ENCODE results near the gene CLCF1.
"Not testable (repeated sequence)": the region's sequence is repeated elsewhere in the genome, so short reads cannot be mapped to it uniquely, and the experiment has no call there.

The CLCF1 gene

GRCh38 chr11:67408437-67409200, 35.2 kb upstream of the CLCF1 start:
- peak; percentile 63 for DNase-seq

GRCh38 chr11:67407688-67408163, 34.3 kb upstream of the CLCF1 start:
- DNase-seq, result no peak

- no peak for DNase-seq
Observed at GRCh38 chr11:67406969-67407687, 33.7 kb upstream of the CLCF1 start.

DNA sequence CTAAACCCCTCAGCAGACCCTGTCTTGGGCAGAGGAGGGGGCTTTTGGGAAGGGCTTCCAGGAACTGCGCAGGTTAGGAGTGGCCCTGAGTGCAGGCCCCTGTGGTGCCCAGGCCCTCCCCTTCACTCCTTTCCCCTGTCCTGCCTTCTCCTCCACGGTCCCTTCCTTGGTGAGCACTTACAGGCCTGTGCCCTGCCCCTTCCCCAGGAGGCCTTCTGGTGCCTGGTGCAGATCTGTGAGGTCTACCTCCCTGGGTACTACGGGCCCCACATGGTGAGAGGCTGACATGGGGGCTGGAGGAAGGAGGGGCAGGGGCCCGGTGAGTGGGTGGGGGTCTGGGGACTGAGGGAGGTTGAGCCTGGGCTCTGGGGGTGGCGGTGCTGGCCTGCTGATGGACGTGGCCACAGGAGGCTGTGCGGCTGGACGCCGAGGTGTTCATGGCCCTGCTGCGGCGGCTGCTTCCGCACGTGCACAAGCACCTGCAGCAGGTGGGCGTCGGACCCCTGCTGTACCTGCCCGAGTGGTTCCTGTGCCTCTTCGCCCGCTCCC, 33.1 kb upstream of the CLCF1 start:
- DNase-seq, result no peak

GRCh38 chr11:67405688-67406339, 32.4 kb upstream of the CLCF1 start:
- DNase-seq, result no peak

GRCh38 chr11:67405196-67405567, 31.8 kb upstream of the CLCF1 start:
- DNase-seq, result no peak

DNA sequence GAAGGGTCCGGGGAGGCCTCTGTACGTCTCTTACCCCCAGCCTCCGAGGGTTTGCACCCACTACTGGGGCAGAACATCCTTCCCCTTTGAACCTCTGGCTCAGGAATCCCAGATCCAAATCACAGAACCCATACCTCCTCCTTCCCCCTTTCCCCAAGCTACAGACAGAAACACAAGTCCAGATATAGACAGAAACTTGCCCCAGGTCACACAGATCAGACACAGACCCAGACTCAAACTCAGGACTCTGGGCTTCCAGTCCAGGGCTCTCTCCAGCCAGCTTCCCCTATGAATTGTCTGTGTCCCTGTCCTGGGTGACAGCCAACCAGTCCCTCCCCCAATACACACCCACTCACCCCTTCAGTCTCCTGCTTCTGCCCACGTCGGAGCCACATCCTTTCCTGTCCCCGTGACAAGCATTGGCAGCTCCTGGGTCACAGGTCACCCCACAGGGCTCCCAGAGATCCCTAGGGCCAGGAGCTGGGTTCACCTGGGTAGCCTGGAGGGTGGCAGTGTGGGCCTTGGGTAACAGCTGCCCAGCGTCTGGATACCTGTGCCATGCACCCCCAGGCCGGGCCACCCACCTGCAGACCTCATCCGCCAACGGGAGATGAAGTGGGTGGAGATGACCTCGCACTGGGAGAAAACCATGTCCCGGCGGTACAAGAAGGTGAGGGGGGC, 31.3 kb upstream of the CLCF1 start:
- DNase-seq, result no peak

DNA sequence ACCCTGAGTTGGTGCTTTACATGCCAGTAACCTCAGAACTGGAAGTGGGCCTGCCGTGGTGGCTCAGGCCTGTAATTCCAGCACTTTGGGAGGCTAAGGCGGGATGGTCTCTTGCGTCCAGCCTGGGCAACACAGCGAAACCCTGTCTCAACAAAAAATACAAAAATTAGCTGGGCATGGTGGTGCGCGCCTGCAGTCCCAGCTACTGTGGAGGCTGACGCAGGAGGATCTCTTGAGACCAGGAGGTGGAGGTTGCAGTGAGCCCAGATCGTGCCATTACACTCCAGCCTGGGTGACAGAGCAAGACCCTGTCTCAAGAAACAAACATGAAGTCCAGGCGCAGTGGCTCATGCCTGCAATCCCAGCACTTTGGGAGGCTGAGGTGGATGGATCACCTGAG, 29.7 kb upstream of the CLCF1 start:
- not testable (repeated sequence) for DNase-seq

GRCh38 chr11:67402192-67402839, 28.9 kb upstream of the CLCF1 start:
- not testable (repeated sequence) for DNase-seq

GRCh38 chr11:67401495-67402191, 28.2 kb upstream of the CLCF1 start, which contains the start of gene PPP1CA:
TSS of gene PPP1CA (minus strand) at chr11:67401858. CDS start at chr11:67401782, 76 bp downstream.
- DNase-seq, result peak; percentile 90

DNA sequence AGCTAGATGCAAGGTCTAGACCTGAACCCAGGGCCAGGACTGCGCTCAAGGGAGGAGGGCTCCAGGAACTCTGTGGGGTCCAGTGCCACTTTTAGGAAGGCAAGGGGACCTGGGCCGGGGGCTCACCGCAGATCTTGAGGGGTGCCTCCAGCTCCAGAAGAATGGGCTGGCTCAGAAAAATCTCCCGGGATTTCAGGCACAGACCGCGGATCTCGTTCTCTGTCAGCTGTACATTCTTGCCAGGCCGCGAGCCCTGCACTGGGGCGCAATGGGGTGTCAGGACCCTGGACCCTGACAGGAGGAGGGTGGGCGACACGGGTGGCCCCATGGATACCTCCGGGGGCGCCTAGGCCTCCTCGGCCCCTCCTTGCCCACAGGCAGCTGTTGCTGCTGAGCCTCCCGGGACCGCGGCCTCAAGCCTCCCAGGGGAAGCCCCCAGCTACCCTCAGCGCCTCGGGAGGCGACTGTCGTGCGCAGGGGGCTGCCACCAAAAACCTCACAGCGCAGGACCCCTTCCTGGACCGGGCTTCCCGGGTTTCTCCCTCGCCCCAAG, 27.6 kb upstream of the CLCF1 start:
- no peak for DNase-seq

DNA sequence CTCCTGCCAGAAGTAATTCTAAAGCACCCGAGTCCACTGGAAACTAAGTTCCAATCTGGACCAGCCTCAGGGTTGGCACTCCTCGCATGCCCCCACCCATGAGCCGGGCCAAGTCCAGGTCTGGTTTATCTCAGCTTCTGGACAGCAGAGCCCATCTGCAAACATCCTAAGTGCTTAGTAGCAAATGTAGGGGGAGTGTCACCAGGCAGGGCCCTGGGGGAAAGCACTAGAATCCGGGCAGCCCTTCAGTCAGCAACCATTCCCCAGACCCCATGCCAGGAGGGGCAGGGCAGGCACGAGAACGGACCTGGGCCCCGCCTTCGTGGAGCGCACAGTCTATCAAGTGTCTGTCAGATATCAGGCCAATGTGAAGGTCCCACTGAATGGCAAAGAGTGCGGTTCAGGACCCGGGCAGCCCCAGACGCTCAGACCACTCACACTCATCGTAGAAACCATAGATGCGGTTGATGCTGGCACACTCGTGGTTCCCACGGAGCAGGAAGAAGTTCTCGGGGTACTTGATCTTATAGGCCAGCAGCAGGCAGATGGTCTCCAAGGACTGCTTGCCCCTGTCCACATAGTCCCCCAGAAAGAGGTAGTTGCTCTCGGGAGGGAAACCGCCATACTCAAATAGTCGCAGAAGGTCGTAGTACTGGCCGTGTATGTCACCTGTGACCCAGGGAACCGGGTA, 27.0 kb upstream of the CLCF1 start:
- DNase-seq, result peak; percentile 35

DNA sequence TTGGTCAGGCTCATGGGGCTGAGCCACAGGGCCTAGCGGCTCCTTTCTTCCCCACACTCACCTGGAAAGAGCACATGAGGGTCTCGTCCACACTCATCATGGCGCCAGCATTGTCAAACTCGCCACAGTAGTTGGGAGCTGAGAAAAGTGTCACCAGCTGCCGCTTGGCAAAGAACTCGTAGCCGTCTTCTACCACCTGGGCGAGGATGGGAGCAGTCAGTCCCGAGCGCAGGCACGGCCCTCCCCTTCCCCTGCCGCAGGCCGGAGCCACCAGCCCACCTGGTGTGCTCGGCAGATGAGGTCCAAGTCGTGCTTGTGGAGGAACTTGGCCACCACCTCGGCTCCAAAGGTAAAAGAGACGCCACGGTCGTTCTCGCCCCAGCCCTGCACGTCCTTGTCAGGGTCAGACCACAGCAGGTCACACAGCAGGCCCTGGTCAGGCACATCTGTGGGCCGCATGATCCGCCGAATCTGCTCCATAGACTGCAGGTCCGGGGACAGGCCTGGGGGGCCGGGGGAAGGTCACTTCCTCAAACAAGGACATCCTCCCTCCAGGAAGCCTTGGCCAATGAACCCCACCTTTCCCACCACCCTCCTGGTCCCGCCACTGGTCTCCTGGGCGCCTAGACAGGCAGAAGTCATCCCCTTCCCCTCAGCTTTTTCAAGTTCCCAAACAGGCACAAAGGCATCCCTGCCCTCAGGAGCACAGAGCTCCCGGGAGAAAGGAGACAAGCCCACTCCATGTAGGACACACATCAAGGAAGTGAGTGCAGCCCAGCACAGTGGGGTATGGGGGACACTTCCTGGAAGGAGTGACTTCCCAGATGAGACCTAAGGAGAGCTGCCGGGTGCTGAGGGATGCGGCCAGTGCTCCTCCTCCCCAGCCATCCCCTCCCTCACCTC, 25.5 kb upstream of the CLCF1 start:
- no peak for DNase-seq

DNA sequence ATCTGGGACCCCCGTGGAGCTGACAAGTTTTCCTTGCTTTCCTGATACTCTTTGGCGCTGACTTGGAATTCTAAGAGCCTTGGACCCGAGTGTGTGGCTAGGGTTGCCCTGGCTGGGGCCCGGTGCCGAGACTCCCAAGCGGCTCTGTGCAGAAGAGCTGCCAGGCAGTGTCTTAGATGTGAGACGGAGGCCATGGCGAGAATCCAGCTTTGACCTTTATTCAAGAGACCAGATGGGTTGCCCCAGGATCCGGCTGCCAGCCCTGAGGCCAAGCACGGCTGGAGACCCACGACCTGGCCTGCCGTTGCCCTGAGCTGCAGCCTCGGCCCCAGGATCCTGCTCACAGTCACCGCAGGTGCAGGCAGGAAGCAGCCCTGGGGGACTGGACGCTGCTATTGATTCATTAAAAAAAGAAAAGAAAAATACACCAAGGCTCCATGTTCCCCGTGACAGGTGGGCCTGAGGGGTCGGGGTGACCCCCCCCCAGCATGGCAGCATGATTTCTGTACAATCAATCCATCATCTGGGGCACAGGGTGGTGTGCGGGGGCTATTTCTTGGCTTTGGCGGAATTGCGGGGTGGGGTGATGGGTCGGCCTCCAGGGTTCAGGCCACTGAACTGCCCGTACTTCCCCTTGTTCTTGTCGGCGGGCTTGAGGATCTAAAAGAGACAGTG, 24.7 kb upstream of the CLCF1 start:
- no peak for DNase-seq

- peak; percentile 73 for DNase-seq
Observed at GRCh38 chr11:67397536-67397935, 24.1 kb upstream of the CLCF1 start.

- DNase-seq, result no peak
Observed at GRCh38 chr11:67396587-67397389, 23.4 kb upstream of the CLCF1 start.

GRCh38 chr11:67396259-67396581, 22.8 kb upstream of the CLCF1 start:
- no peak for DNase-seq
